NCI-H2171 treated with DMSO at 0.1 percent for 48 hours (cell line): ENCODE data around the gene ZDHHC24.
"Not testable (repeated sequence)": the region's sequence is repeated elsewhere in the genome, so short reads cannot be mapped to it uniquely, and the experiment has no call there.

Experiments
- DNase-seq: peaks from one replicate; lab custom pipeline; 2025; lab: John Stamatoyannopoulos, UW

Gene ZDHHC24

GRCh38 chr11:66545701-66546367, at the start of gene ZDHHC24:
Gene ZDHHC24 (minus strand): TSS chr11:66546048. CDS start chr11:66546003, 45 bp downstream.
- DNase-seq = peak; percentile 90

- DNase-seq = peak; percentile 15
Measured at GRCh38 chr11:66595245-66595904, 49.5 kb upstream of the ZDHHC24 start.

GRCh38 chr11:66593650-66594049, 47.8 kb upstream of the ZDHHC24 start:
- no peak for DNase-seq

GRCh38 chr11:66593303-66593635, 47.4 kb upstream of the ZDHHC24 start:
- no peak for DNase-seq

- DNase-seq = peak; percentile 95
Measured at GRCh38 chr11:66592457-66593302, 46.8 kb upstream of the ZDHHC24 start, which contains the start of the genes CCDC87 and CCS. Gene CCDC87 (minus strand): TSS chr11:66593063. CDS start chr11:66593015, 48 bp downstream. Gene CCS (plus strand): TSS chr11:66593185. CDS start chr11:66593262, 77 bp downstream.

- no peak for DNase-seq
Measured at GRCh38 chr11:66591175-66591574, 45.3 kb upstream of the ZDHHC24 start.

- DNase-seq = no peak
Measured at GRCh38 chr11:66589996-66590675, 44.3 kb upstream of the ZDHHC24 start.

GRCh38 chr11:66589315-66589714, 43.5 kb upstream of the ZDHHC24 start:
- DNase-seq = not testable (repeated sequence)

- DNase-seq = no peak
Measured at GRCh38 chr11:66586136-66586535, 40.3 kb upstream of the ZDHHC24 start.

- DNase-seq = not testable (repeated sequence)
Measured at GRCh38 chr11:66585447-66585846, 39.6 kb upstream of the ZDHHC24 start.

- DNase-seq = not testable (repeated sequence)
Measured at GRCh38 chr11:66582565-66583147, 36.8 kb upstream of the ZDHHC24 start.

GRCh38 chr11:66581261-66581660, 35.4 kb upstream of the ZDHHC24 start:
- DNase-seq = no peak

- DNase-seq = no peak
Measured at GRCh38 chr11:66580803-66581202, 35.0 kb upstream of the ZDHHC24 start.

GRCh38 chr11:66579017-66579606, 33.3 kb upstream of the ZDHHC24 start:
- no peak for DNase-seq

GRCh38 chr11:66570850-66571180, 25.0 kb upstream of the ZDHHC24 start:
- DNase-seq = no peak

GRCh38 chr11:66570079-66570849, 24.4 kb upstream of the ZDHHC24 start:
- DNase-seq = no peak

- no peak for DNase-seq
Measured at GRCh38 chr11:66569076-66569475, 23.2 kb upstream of the ZDHHC24 start.

- DNase-seq = peak; percentile 72
Measured at GRCh38 chr11:66568124-66568916, 22.5 kb upstream of the ZDHHC24 start, which contains the start of gene CTSF. Gene CTSF (minus strand): TSS chr11:66568606. CDS start chr11:66568486, 120 bp downstream.

GRCh38 chr11:66567787-66568123, 21.9 kb upstream of the ZDHHC24 start:
- DNase-seq = no peak

GRCh38 chr11:66566221-66566620, 20.4 kb upstream of the ZDHHC24 start:
- no peak for DNase-seq
